GM12891 (cell line): ENCODE data around the gene PREPL.

ENCODE experiments used
- POLR2A ChIP-seq: IDR thresholded peaks from 2 replicates; pipeline ENCODE4 v1.6.1; 2011; ENCODE audit warnings: low read depth, low read length, control low read depth
- POLR2AphosphoS5 ChIP-seq: IDR thresholded peaks from 2 replicates; pipeline ENCODE4 v1.6.1; 2011; ENCODE audit warnings: low read depth, low read length, control low read depth
- SPI1 ChIP-seq: IDR thresholded peaks from 2 replicates; pipeline ENCODE4 v1.6.1; 2011; ENCODE audit warnings: low read depth, low read length, control low read depth
- TAF1 ChIP-seq: IDR thresholded peaks from 2 replicates; pipeline ENCODE4 v1.6.1; 2011; ENCODE audit warnings: low read depth, low read length, control low read depth

- TF ChIP-seq TAF1 (no peak), POLR2A (no peak), SPI1 (no peak), POLR2AphosphoS5 (no peak)
Observed at GRCh38 chr2:44273076-44273475, 88.2 kb downstream of the PREPL start.
